Large intestine (tissue), 3 donors: ENCODE measurements around the gene NOS1. TPM values are rescaled to one million over a fixed set of nuclear protein-coding genes. Genes with fewer than 3 reads are reported as not detected.
"Not testable (repeated sequence)": the region's sequence is repeated elsewhere in the genome, so short reads cannot be mapped to it uniquely, and the experiment has no call there.

Experiments
- DNase-seq, 2 donors: peaks; one replicate each; pipeline versions ENCODE4 v3.0.0 to v3.0.0-alpha.2; 2013
- H3K27ac ChIP-seq: one replicate; pipeline ENCODE4 v1.5.1; 2013; ENCODE audit warnings: low read length
- H3K27me3 ChIP-seq: 2 replicates; pipeline ENCODE4 v1.6.1; 2013; ENCODE audit warnings: low read length; ENCODE audit not compliant: control insufficient read depth, insufficient read depth
- H3K36me3 ChIP-seq: 2 replicates; pipeline ENCODE4 v1.6.1; 2013; ENCODE audit warnings: low read length; ENCODE audit not compliant: control insufficient read depth, insufficient read depth
- H3K4me1 ChIP-seq: one replicate; pipeline ENCODE4 v1.6.1; 2013; ENCODE audit warnings: low read length; ENCODE audit not compliant: control insufficient read depth, insufficient read depth
- H3K4me3 ChIP-seq: one replicate; pipeline ENCODE4 v1.5.1; 2013; ENCODE audit warnings: low read length
- H3K9me3 ChIP-seq: one replicate; pipeline ENCODE4 v1.6.1; 2013; ENCODE audit warnings: mild to moderate bottlenecking, low read depth, low read length, moderate library complexity; ENCODE audit not compliant: control insufficient read depth
- WGBS: methylation state at CpG from one replicate; pipeline ENCODE4 v1.1.5; 2013; ENCODE audit warnings: low lambda C conversion rate; ENCODE audit not compliant: insufficient coverage; 5-methylcytosine and 5-hydroxymethylcytosine counted together
- polyA plus RNA-seq: library from polyadenylated mRNA; unstranded; fragments of 120-200 nt; gene quantifications from one replicate; pipeline ENCODE4 v1.2.1, GENCODE V29; 2013

The NOS1 gene
- polyA plus RNA-seq, 1 donor, result 11.5 TPM

DNA sequence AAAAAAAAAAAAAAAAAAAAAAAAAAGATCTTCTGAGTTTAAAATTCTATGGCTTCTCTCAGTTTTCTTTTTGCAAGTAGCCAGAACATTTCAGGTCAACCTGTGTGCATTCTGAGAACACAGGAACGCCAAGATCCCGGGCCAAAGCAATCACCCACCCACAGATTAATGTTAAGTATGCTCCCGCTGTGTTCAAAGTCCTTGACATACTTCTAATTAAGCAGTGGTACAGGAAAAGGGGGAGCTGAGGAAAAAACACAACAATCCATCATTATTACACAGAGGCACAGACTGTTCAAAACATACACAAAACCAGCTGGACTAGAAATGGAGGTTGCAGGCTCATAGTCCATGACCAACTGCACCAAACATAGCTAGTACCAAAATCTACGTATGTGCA, 174.0 kb downstream of the NOS1 start:
- H3K27ac ChIP-seq, result no peak overlapping the region
- no peaks in the 10 kb centered on the region for H3K9me3 ChIP-seq
- no peak overlapping the region for H3K4me3 ChIP-seq
- H3K27me3 ChIP-seq, result peaks cover 8% of the 10 kb centered on the region
- peak; percentile 12 to 22 for DNase-seq
- WGBS, result no CpG with 5 or more reads among the region's 4 CpGs
- peaks cover 17% of the 10 kb centered on the region for H3K36me3 ChIP-seq
- peaks cover 4% of the 10 kb centered on the region for H3K4me1 ChIP-seq

DNA sequence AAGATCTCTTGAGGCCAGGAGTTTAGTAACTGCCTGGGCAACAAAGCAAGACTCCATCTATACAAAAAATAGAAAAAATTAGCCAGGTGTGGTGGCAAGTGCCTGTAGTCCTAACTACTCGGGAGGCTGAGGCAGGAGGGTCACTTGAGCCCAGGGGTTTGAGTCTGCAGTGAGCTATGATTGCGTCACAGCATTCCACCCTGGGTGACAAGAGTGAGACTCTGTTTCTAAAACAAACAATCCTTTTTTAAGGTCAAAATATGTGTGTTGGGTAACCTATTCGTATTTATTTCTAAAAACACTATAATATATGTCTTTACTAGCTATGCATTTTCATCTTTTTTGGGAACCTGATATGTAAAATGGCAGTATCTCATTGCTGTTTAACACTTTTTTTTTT, 178.6 kb downstream of the NOS1 start:
- 100% methylated on average over 1 of the region's 3 CpGs for WGBS
- Histone ChIP-seq H3K27me3 (no peaks in the 10 kb centered on the region), H3K9me3 (no peaks in the 10 kb centered on the region), H3K4me3 (no peak overlapping the region), H3K27ac (no peak overlapping the region), H3K36me3 (peaks cover 39% of the 10 kb centered on the region), H3K4me1 (no peaks in the 10 kb centered on the region)
- no peak for DNase-seq

DNA sequence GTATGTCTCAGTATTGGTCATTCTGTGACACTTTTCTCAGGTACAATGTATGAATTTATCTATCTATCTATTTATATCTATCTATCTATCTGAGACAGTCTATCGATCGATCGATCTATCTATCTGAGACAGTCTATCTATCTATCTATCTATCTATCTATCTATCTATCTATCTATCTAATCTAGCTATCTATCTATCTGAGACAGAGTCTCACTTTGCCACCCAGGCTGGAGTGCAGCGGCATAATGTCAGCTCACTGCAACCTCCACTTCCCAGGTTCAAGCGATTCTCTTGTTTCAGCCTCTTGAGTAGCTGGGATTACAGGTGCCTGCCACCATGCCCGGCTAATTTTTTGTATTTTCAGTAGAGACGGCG, 180.0 kb downstream of the NOS1 start:
- H3K9me3 ChIP-seq, H3K27me3 ChIP-seq, H3K27ac ChIP-seq, H3K4me3 ChIP-seq, H3K4me1 ChIP-seq, DNase-seq: not testable (repeated sequence)
- H3K36me3 ChIP-seq, result peaks cover 46% of the 10 kb centered on the region
- WGBS, result 100% methylated on average over 3 of the region's 8 CpGs

- H3K27me3 ChIP-seq, result no peaks in the 10 kb centered on the region
- peaks cover 48% of the 10 kb centered on the region for H3K36me3 ChIP-seq
- H3K4me3 ChIP-seq, result no peak overlapping the region
- no peak overlapping the region for H3K27ac ChIP-seq
- WGBS, result 89% methylated on average over 3 of the region's 4 CpGs
- no peak for DNase-seq
- no peaks in the 10 kb centered on the region for H3K4me1 ChIP-seq
- no peaks in the 10 kb centered on the region for H3K9me3 ChIP-seq
Measured at GRCh38 chr12:117180758-117181467, 180.5 kb downstream of the NOS1 start.

GRCh38 chr12:117178745-117179144, 182.7 kb downstream of the NOS1 start:
- Histone ChIP-seq H3K9me3 (no peaks in the 10 kb centered on the region), H3K4me1 (no peaks in the 10 kb centered on the region), H3K4me3 (no peak overlapping the region), H3K36me3 (peaks cover 58% of the 10 kb centered on the region), H3K27ac (no peak overlapping the region), H3K27me3 (no peaks in the 10 kb centered on the region)
- WGBS, result 100% methylated on average over 2 of the region's 2 CpGs
- DNase-seq, result no peak

GRCh38 chr12:117178301-117178700, 183.1 kb downstream of the NOS1 start:
- DNase-seq, result no peak
- H3K27ac ChIP-seq, result no peak overlapping the region
- H3K9me3 ChIP-seq, result no peaks in the 10 kb centered on the region
- no peaks in the 10 kb centered on the region for H3K4me1 ChIP-seq
- no peak overlapping the region for H3K4me3 ChIP-seq
- no CpG with 5 or more reads among the region's 10 CpGs for WGBS
- H3K36me3 ChIP-seq, result peaks cover 62% of the 10 kb centered on the region
- no peaks in the 10 kb centered on the region for H3K27me3 ChIP-seq

GRCh38 chr12:117172168-117172567, 189.3 kb downstream of the NOS1 start:
- Histone ChIP-seq H3K4me3 (no peak overlapping the region), H3K4me1 (no peaks in the 10 kb centered on the region), H3K27me3 (no peaks in the 10 kb centered on the region), H3K27ac (no peak overlapping the region), H3K9me3 (no peaks in the 10 kb centered on the region), H3K36me3 (peaks cover 71% of the 10 kb centered on the region)
- no CpG with 5 or more reads among the region's 3 CpGs for WGBS
- no peak for DNase-seq

DNA sequence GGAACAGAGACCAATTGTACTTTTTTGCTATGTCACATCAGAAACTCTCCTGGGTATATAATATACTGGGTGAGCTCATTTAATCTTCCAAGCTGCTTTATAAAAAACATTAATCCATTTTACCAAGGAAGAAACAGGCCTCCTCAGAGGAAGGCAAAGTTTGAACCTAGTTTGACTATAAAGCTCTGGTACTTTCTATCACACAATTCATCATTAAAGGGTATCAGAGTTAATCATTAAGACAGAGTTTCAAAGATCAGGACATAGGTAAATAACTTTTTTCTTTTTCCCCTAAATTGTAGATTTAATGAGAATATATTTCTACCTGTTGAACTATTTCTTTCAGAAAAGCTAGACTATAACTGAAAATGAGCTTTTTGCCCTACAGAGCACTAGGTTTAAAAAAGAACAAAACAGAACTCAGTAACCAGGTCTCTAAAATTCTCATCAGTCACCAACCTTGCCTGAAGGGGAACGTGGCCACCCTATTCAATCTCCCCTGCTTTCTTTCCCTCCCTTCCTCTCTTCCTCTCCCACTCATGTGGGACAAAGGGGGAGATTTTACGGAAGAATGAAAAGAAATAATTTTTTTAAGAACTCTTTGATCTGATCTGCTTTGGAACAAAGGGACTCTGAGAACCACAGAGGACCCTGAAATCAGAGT, 189.8 kb downstream of the NOS1 start:
- WGBS, result no CpG with 5 or more reads among the region's 2 CpGs

DNA sequence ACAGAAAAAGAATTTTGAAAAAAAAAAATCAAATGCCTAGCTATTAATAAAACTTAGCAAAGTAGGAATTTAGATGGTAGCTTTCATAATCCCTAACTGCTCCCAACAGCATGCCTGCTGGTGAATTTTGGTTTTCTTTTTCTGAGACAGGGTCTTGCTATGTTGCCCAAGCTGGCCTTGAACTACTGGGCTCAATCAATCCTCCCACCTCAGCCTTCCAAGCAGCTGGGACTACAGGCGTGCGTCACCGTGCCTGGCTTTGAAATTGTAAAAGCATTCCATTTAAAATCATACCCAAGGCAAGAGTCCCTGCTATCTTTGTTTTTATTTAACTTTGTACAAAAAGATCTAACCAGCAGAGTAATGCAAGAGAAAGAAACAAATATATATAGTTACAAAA, 191.9 kb downstream of the NOS1 start:
- peaks cover 69% of the 10 kb centered on the region for H3K36me3 ChIP-seq
- no CpG with 5 or more reads among the region's 3 CpGs for WGBS
- H3K27me3 ChIP-seq, result no peaks in the 10 kb centered on the region
- no peaks in the 10 kb centered on the region for H3K9me3 ChIP-seq
- H3K4me3 ChIP-seq, result no peak overlapping the region
- no peak for DNase-seq
- no peak overlapping the region for H3K27ac ChIP-seq
- H3K4me1 ChIP-seq, result no peaks in the 10 kb centered on the region

More for the DNA sequence above, 189.8 kb downstream of the NOS1 start:
- Histone ChIP-seq H3K27ac (no peak overlapping the region), H3K4me3 (no peak overlapping the region), H3K4me1 (no peaks in the 10 kb centered on the region), H3K27me3 (no peaks in the 10 kb centered on the region), H3K36me3 (peaks cover 73% of the 10 kb centered on the region), H3K9me3 (no peaks in the 10 kb centered on the region)
- DNase-seq, result no peak

DNA sequence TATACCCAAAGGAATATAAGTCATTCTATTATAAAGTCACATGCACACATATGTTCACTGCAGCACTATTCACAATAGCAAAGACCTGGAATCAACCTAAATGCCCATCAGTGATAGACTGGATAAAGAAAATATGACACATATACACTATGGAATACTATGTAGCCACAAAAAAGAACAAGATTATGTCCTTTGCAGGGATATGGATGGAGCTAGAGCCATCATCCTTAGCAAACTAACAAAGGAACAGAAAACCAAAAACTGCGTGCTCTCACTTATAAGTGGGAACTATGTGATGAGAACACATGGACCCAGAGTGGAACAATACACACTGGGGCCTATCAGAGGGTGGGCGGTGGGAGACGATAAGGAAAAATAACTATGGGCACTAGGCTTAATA, 192.4 kb downstream of the NOS1 start:
- DNase-seq, result no peak
- Histone ChIP-seq H3K4me1 (no peaks in the 10 kb centered on the region), H3K36me3 (peaks cover 68% of the 10 kb centered on the region), H3K27ac (no peak overlapping the region), H3K4me3 (no peak overlapping the region), H3K27me3 (no peaks in the 10 kb centered on the region), H3K9me3 (no peaks in the 10 kb centered on the region)
- WGBS, result 70% methylated on average over 2 of the region's 3 CpGs

DNA sequence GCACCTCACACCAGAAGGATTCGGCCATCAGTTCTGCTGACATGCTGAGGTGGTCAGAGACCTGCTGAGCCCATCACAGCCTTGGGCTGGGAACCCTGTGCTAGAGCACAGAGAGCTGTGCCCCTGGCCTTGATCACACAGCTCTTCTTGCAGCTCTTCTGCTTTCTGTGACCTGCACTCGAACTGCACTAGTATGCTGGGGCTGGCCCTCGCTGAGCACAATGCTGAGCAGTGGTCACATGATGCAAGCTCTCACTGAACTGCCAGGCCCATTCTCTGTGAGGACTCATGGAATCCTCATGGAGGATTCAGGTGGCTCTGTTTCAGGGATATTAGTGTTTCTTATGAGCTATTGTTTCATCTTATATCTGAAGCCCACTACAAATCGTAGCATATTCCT, 193.7 kb downstream of the NOS1 start:
- DNase-seq, result no peak
- Histone ChIP-seq H3K27me3 (no peaks in the 10 kb centered on the region), H3K36me3 (peaks cover 67% of the 10 kb centered on the region), H3K9me3 (no peaks in the 10 kb centered on the region), H3K4me1 (no peaks in the 10 kb centered on the region), H3K27ac (no peak overlapping the region), H3K4me3 (no peak overlapping the region)
- 83% methylated on average over 1 of the region's 4 CpGs for WGBS
